NCI-H1092 treated with DMSO at 0.1 percent for 48 hours (cell line): ENCODE data around the gene ITGBL1.

Experiments
- DNase-seq: peaks from one replicate; lab custom pipeline; 2025; lab: John Stamatoyannopoulos, UW

The ITGBL1 gene

DNA sequence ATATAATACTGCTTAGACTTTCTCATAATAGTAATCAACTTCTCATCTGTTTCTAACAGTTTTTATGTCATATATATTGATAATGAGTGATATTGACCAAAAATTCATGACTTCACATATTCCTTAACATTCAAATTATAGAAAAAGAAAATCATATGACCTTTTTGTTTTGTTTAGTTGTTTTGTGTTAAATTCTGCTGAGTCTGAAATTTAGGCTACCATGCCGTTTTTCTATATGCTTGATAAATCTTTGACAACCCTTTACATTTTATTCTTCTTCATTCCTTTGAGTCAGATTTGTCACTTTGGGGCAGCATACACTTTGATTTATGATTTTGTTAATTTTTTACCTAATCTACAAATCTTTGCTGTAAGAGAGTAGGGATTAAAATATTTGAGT is 176.4 kb downstream of the ITGBL1 start:
- no peak for DNase-seq

GRCh38 chr13:101631395-101631794 is 178.9 kb downstream of the ITGBL1 start:
- no peak for DNase-seq

DNA sequence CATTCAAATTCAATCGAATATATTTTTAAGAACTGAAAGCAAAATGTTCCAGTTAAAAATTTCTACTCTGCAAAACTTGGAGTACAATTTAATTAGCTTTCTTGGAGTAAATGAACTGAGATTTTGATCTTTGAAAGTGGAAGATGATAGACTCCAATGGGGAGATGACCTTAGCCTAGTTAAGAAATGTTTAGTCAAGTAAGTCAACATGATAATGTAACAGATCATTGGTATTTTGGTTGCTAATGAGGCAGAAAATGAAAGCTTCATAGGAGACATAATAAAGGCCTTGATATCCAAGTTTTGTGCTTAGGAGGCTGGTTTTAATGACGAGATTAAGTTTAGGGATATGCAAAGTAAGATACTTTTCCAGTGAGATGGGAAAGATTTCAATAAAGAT is 181.7 kb downstream of the ITGBL1 start:
- no peak for DNase-seq

GRCh38 chr13:101639711-101640110 is 187.2 kb downstream of the ITGBL1 start:
- no peak for DNase-seq

DNA sequence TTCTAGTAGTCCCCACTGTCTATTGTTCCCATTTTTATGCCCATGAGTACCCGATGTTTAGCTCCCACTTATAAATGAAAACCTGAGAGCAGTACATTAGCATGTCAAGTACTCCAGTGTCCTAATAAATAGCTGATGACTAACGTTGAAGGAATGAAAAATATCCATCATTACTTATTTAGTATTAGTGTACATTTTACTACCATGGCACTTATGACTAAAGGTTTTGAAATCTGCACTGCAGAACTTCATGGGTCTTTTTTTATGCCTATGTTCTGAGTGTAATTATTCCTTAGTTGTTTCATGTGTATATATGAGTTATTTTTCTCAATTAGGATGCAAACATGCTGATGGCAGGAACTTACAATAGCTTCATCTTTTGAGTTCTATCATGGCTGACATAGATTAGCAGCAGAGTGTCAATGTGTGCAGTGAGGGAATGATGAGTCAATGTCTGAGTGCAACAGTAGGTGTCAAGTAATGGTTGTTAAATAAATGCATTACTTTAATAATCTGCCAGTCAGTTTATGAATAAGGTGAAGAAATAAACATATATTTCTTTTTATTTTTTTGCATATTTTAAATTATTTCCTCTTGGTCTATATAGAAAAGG is 188.4 kb downstream of the ITGBL1 start:
- DNase-seq: no peak

DNA sequence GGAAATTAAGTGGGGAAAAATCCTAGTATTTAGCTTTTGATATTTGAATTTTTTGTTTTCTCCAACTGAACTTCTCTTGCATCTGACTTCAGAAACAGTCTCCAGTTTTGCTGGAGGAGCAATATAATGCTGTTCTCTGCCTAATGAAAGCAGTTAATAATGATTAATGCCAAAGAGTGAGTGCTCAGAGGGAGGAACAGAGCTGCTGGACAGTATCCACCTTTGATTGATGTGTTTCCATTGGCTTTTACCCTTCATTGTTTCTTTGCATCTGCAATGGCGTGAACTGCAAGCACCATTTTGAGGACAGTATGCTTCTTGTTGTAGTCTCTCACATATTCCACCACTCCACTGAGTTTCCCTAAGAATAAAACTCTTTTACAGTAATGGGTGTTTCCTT is 193.4 kb downstream of the ITGBL1 start:
- no peak for DNase-seq

DNA sequence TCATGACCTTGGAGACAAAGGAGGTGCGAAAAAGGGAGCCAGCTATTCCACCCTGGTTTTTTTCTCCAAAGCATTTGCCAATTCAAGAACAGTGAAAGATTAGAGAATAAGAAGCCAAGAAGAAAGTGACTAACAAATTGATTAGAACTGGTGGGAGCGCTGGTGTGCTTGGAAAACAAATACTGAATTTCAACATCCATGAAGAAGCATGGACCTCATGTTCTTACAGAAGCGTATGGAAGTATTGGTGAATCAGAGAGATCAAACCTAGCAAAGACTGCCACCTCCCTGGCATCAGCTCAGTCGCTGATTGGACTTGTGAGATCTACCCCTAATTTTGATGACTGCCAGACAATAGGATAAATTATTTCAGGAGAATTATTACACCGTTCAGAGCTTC is 195.3 kb downstream of the ITGBL1 start:
- no peak for DNase-seq

GRCh38 chr13:101648766-101649487 is 196.5 kb downstream of the ITGBL1 start:
- no peak for DNase-seq

DNA sequence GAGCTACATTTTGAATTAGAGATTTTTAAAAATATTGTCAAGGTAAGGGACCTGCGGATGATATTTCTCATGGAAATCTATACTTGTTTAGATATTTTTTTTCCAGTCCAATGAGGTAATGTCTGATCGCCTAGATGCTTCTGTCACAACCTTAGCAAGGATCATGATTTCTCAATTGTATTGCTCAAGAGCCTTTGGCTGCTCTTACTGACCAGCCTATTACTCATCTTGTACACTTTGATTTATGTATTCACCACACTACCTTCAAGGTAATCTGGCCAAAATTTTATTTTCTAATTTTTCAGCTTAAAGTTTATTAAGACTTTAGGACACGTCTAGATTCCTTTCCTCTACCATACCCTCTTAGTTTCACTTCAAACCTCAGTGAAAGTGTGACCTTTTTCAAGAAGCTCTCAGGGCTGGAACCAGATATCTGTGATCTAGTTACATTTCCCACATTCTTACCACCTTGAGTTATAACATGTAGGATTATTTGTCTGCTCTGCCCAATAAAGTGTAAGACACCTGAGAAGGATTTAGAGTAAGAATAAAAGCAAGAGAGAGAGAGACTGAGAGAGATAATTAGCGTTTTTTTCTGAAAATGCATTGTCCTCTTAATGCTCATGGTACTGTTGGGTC is 197.1 kb downstream of the ITGBL1 start:
- DNase-seq: no peak

DNA sequence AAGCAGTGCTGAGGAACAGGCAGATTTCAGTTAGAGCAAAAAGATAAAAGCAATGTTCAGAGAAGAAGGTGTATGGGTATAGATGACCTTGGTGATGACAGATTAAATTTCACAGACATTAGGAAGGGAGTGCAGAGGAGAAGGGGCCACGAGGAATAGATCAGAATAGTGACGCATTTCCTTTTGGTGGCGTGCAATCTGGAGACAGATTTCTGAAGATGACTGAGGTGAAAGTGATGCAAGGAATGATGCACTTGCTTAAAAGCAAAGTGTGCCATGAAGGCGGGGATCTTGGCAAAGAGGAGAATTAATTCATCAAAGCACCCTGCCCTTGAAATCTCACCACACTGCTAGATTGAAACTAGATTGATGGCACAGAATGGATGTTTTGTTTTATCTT is 202.4 kb downstream of the ITGBL1 start:
- DNase-seq: no peak

DNA sequence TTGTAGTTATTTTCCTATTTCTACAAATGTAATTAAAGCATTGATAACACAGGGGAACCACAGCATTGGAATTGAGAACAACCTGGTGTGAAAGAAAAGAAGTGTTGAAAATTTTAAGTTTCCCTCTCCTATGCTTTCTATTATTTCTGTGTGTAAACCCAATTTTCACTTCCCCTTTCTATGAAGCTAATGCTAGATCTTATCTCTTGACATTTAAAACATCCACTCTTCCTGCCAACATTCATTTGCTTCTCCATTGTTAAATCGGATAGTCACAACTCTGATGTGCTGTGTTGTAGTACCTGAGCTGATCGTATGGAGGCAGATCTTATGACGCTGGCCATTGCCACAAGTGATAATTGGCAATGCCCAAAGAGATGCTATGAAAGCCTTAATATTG is 203.0 kb downstream of the ITGBL1 start:
- DNase-seq: no peak

- DNase-seq: no peak
Observed at GRCh38 chr13:101660711-101661110, 208.2 kb downstream of the ITGBL1 start.

DNA sequence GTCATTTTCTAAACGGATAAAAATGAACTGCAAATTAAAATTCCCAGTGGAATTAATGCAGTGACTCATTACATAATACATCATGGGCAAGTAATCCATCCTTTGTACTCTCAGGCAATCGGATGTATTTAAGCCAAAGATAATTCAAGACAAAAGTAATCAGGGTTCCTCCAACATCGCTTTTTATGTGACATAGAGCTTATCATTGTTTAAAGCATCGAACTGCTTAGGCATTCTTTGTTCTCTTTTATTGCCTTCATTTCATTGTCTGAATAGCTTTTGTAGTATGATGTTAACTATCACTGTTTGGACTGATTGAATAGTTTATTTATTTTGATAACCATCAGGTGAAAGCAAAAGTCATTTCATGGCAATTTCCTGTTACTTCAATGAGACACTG is 209.4 kb downstream of the ITGBL1 start:
- DNase-seq: no peak

GRCh38 chr13:101673360-101674105 is 221.1 kb downstream of the ITGBL1 start:
- DNase-seq: no peak

DNA sequence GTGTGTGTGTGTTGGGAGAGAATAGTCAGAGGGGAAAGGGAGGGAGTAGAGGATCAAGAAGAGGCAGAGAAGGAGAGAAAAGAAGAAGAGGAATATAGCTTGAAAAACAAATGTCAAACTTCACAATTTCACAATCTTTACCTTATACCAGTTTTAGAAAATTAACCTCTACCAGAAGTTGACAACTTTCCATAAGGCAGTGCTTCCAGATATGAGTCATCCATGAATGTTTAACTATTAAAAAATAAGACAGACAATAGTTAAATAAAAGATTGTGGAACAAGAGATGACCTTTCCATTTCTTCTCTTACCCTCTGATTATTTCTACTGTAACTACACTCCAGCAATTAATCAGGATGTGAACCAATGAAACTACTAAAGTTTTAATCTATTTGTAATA is 229.4 kb downstream of the ITGBL1 start:
- no peak for DNase-seq

DNA sequence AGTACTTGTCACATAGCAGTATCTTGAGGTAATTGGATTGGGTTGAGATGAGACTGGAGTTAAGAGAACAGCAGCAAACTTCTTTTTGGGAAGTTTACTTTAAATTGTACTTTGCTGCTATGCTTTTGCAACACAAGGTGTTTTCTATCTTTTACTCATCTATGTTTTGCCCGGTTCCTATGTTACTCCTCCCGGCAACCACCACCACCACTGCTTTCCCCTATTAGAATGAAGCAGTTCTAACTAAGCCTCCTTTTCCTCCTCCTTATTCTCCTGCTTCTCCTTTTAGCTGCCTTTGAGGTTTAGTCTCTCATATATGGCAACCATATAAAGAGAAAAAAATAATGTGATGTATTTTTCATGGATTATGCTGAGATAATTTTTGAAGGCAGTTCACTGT is 233.5 kb downstream of the ITGBL1 start:
- no peak for DNase-seq

- DNase-seq: no peak
Observed at GRCh38 chr13:101690871-101691270, 238.4 kb downstream of the ITGBL1 start.

DNA sequence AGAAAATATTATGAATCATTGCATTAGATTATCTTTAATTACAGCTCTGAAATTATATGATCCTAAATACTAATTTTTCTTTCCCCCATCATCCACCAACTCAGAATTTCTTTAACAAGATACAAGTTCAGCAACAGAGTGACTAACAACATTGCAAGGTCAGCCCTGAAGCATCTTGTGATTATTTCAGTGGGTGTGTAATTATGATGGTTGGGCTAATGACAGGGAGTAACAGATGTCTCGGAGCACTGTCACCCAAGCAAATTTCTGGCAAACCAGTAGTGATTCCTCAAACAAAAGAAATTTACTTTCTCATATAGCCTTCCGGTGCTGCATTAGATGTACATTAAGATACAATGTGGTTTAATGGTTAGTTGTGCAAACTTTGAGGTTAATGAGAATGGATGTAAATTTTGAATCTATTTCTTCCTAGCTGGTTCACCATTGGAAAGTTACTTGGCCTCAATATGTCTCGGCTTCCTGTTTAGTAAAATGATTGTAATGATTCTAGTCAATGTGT is 238.9 kb downstream of the ITGBL1 start:
- no peak for DNase-seq

DNA sequence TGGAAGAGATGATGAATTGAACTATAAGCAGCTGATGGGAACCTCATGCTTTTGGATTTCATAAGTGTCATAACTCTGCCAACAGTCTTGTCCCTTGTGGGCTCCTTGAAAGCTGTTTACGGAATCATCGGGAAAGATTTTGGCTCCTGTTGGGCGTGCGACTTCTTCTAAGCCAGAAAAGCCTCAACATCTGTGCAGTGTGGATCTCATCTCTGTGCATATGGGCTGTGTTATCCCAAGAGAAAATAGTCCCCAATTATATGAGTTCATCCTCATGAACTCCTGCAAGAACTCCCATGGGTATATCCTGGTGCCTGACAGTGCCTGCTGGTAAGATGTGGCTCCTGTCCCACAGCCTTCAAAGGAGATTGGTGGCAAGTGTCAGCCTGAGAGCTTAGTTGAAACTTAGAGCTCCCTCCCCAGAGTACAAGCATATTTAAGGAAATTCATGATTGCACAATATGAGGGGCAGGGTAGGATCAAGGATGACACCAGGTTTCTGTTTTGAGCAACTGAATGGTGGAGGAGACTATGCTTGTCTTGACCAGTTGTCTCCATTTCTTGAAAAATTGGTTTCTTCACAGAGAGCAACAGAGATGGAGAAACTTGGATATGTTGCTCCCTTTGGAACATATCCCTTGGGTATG is 243.5 kb downstream of the ITGBL1 start:
- DNase-seq: no peak

DNA sequence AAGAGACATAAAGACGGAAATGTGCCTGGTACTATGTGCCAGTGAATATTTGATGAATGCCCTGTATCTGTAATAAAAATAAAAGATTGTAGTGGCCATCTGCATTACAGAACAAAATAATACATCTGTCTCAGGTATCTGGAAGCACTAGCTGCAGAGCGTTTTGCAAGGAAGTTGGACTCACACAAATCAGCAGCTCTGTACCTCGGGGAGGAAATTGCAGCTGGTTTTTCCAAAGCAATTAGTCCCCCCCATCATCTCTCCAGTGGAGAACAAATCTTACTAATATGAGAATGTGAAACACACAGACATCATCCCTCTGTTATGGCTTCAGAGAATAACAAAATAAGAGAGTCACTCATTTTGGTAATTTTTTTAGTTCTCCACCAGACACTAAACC is 245.3 kb downstream of the ITGBL1 start:
- no peak for DNase-seq

GRCh38 chr13:101698400-101698799 is 245.9 kb downstream of the ITGBL1 start:
- DNase-seq: no peak

- DNase-seq: no peak
Observed at GRCh38 chr13:101700598-101700997, 248.1 kb downstream of the ITGBL1 start.
